ENCODE measurements around the gene IFNGR2.

The IFNGR2 gene

DNA sequence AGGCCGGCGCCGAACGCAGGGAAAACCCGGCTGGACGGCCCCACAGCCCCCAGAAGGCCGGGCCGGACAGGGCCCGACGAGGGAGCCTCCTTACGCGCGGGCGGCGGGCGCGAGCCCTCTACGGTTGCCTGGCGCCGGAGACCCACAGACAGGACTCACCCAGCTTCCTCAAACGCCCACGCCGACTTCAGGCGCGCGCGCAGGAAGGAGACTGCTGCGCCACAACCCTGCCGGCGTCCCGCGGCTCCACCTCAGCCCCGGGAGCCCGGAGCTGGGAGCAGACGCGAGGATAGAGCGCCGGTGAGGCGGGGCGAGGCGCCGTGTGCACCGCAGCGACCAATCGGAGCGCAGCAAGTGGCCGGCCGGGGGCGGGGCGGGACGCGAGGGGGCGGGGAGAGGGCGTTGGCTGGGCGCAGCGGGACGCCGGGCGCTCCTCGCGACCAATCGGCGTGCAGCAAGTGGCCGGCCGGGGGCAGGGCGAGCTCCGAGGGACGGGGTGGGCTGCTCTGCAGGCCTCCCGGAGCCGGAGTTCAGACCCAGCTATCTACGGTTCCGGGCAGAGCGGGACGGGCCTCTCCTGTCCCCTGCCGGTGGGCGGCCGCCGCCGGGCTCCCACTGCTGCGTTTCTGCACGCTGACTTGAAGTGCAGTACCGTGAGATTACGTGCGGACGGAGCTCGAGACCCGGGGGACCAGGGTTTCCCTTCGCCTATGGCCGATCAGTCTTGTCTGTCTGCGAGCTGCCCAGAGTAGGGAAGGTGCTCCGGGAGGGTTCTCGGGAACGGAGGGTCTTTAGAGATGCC lies 76.7 kb downstream of the IFNGR2 start, which contains the start of gene TMEM50B:
TMEM50B (minus strand) TSS at position 296 of the 802 bp plus-strand sequence. CDS start 11,089 bp downstream, outside the sequence.
- FAIRE-seq = peak; percentile 62

DNA sequence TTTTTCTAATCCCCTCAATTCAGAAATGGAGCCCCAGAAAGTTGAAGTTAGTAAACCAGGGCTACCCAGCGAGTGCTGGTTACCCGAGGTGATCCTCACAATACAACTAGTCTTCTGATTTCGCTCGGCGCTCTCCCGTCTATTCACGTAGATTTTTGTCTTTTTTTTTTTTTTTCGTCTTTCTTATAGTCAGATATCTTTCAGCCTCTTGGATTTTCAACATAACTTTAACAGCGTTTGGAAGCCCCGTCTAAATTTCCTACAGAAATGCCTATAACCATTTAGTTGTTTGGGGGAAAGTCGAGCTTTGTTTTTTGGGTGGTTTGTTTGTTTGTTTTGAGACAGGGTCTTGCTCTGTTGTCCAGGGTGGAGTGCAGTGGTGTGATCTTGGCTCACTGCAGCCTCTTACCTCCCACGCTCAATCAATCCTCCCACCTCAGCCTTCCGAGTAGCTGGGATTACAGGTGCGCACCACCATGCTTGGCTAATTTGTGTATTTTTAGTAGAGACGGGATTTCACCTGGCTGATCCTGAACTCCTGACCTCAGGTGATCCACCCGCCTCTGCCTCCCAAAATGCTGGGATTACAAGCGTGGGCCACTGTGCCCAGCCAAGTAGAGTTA lies 77.4 kb downstream of the IFNGR2 start:
- FAIRE-seq (no peak), DNase-seq (ENCODE audit: insufficient read length, low spot score) (no peak)

More for the DNA sequence above, 76.7 kb downstream of the IFNGR2 start, which contains the start of gene TMEM50B:
- DNase-seq (ENCODE audit: insufficient read length, low spot score) = peak; percentile 96

DNA sequence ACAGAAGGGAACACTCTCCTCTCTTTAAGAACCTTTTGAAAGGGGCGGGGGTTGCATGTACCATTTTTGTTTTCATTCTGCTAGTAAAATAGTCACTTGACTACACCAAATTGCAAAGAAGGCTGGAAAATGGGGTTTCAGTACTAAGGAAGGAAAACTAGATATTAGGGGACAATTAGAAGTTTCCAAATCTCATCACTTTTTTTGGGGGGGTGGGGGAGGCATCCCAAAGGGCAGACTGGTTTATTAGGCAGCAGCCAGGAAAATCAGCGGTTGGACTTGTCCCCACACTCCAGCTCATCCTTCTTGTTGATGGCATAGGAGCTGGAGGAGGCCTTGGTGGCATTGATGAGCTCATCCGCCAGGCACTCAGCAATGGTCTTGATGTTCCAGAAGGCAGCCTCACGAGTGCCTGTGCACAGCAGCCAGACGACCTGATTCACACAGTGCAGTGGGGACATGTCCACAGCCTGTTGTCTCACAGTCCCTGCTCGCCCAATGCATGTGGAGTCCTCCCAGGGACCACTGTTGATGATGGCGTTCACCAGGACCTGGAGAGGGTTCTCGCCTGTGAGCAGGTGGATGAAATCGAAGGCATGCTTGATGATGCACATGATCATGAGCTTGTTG lies 78.2 kb downstream of the IFNGR2 start:
- DNase-seq (ENCODE audit: insufficient read length, low spot score) (no peak), FAIRE-seq (no peak)
